ENCODE results near the gene MAP3K15.

- TF ChIP-seq GATA3 (IDR thresholded peaks at IDR 0.05; ENCODE audit: low read depth, low read length) (no peak), GATA2 (IDR thresholded peaks at IDR 0.05; ENCODE audit: low read depth, low read length) (no peak)
Observed at GRCh38 chrX:19448077-19448476, 67.2 kb downstream of the MAP3K15 start.
